ENCODE results near the gene DUSP8.

- TF ChIP-seq EZH2 (IDR thresholded peaks at IDR 0.05; ENCODE audit: insufficient read depth, poor library complexity, severe bottlenecking) = no peak
- no peak for TF ChIP-seq EZH2phosphoT487 (IDR thresholded peaks at IDR 0.05; ENCODE audit: insufficient read depth, low read depth)
These were observed 14.8 kb downstream of the DUSP8 start for GRCh38 chr11:1557051-1557884.
